PC-3 (cell line): Measurements from ENCODE around the gene ARHGAP15. TPM values are rescaled to one million over a fixed set of nuclear protein-coding genes. Genes with fewer than 3 reads are reported as not detected.

Experiments used
- ATAC-seq: fragments of 200-7000 bp; cut with Tn5 transposase; 2 replicates; pipeline ENCODE4 v1.9.1; 2020; ENCODE audit warnings: mild to moderate bottlenecking, moderate library complexity
- BruUV-seq: library from RNA; stranded (reverse); fragments of 400-500 nt; replicated peaks from 2 replicates; lab custom pipeline; 2021; lab: Mats Ljungman, UMichigan
- CTCF ChIA-PET: fragments of 300-600 bp; sonication (Branson Sonifier 250); formaldehyde crosslinking; loops from one replicate; lab custom pipeline; 2022; ENCODE audit warnings: antibody characterized with exemption; lab: Charles Lee
- POLR2A ChIA-PET: fragments of 300-600 bp; sonication (Branson Sonifier 250); formaldehyde crosslinking; loops from one replicate; lab custom pipeline; 2022; ENCODE audit warnings: antibody characterized with exemption; ENCODE audit not compliant: unreplicated experiment; lab: Charles Lee
- DNase-seq: peaks from one replicate; pipeline ENCODE4 v3.0.0-alpha.2; 2015
- H2AFZ ChIP-seq: fragments of 300-600 bp; sonication (generic); 2 replicates; pipeline ENCODE4 v1.6.0; 2016; ENCODE audit warnings: antibody characterized with exemption, low read length
- H3F3A ChIP-seq: fragments of 300-600 bp; sonication (generic); one replicate; pipeline ENCODE4 v1.6.0; 2017; ENCODE audit warnings: antibody characterized with exemption, low read length, control low read depth, mild to moderate bottlenecking; ENCODE audit not compliant: unreplicated experiment
- H3K27ac ChIP-seq: fragments of 300-600 bp; sonication (generic); 2 replicates; pipeline ENCODE4 v1.5.1; 2016; ENCODE audit warnings: mild to moderate bottlenecking, low read length
- H3K27me3 ChIP-seq: fragments of 300-600 bp; sonication (generic); 2 replicates; pipeline ENCODE4 v1.6.1; 2016; ENCODE audit warnings: low read length, mixed read lengths
- H3K36me3 ChIP-seq: fragments of 300-600 bp; sonication (generic); 2 replicates; pipeline ENCODE4 v1.6.1; 2016; ENCODE audit warnings: low read depth, mixed run types, low read length, mixed read lengths
- H3K4me1 ChIP-seq: fragments of 300-600 bp; sonication (generic); 2 replicates; pipeline ENCODE4 v1.5.1; 2016; ENCODE audit warnings: low read length; ENCODE audit not compliant: insufficient read depth
- H3K4me2 ChIP-seq: fragments of 300-600 bp; sonication (generic); 2 replicates; pipeline ENCODE4 v1.6.0; 2016; ENCODE audit warnings: low read length
- H3K4me3 ChIP-seq: fragments of 300-600 bp; sonication (generic); 2 replicates; pipeline ENCODE4 v1.5.1; 2016; ENCODE audit warnings: mild to moderate bottlenecking, low read length, mixed read lengths
- H3K79me2 ChIP-seq: fragments of 300-600 bp; sonication (generic); 2 replicates; pipeline ENCODE4 v1.6.1; 2017; ENCODE audit warnings: low read length, mixed read lengths
- H3K9ac ChIP-seq: fragments of 300-600 bp; sonication (generic); 2 replicates; pipeline ENCODE4 v1.6.0; 2016; ENCODE audit warnings: mild to moderate bottlenecking, low read length
- H3K9me2 ChIP-seq: fragments of 300-600 bp; sonication (generic); replicated peaks from 2 replicates; pipeline ENCODE4 v1.6.1; 2016; ENCODE audit warnings: mixed run types, low read length, mixed read lengths
- H3K9me3 ChIP-seq: fragments of 300-600 bp; sonication (generic); 2 replicates; pipeline ENCODE4 v1.6.1; 2016; ENCODE audit warnings: low read length, mixed read lengths
- H4K20me1 ChIP-seq: fragments of 300-600 bp; sonication (generic); 2 replicates; pipeline ENCODE4 v1.6.1; 2016; ENCODE audit warnings: low read length, mixed read lengths
- CTCF ChIP-seq: fragments of 300-600 bp; sonication (generic); conservative IDR thresholded peaks from 2 replicates; pipeline ENCODE4 v1.5.1; 2017; ENCODE audit warnings: antibody characterized with exemption, low read depth, mild to moderate bottlenecking, low read length
- EZH2 ChIP-seq: fragments of 300-600 bp; sonication (generic); IDR thresholded peaks from one replicate; pipeline ENCODE4 v1.6.1; 2017; ENCODE audit warnings: antibody characterized with exemption, mild to moderate bottlenecking, low read length; ENCODE audit not compliant: unreplicated experiment
- EZH2phosphoT487 ChIP-seq: fragments of 300-600 bp; sonication (generic); IDR thresholded peaks from 2 replicates; pipeline ENCODE4 v1.6.1; 2018; ENCODE audit warnings: mild to moderate bottlenecking, antibody characterized with exemption, low read length, borderline replicate concordance
- intact Hi-C: fragments of 100-400 bp; cut with micrococcal nuclease; formaldehyde crosslinking; loops from 2 replicates; pipeline ENCODE4 v1.9.0; 2023
- total RNA-seq: library from RNA; depleted of rRNA; stranded (reverse); fragments of >200 nt; gene quantifications from 2 replicates; pipeline ENCODE4 v1.2.3, GENCODE V29; 2014

ARHGAP15 gene
- total RNA-seq, 1 experiment from 2014 or later = not detected

- CTCF ChIA-PET = no interaction called here
- Histone ChIP-seq H3F3A (no peaks in the 10 kb centered on the region), H3K27me3 (no peaks in the 10 kb centered on the region), H3K9me3 (no peaks in the 10 kb centered on the region), H3K4me1 (peaks cover 13% of the 10 kb centered on the region), H3K4me2 (no peak overlapping the region), H3K9ac (no peak overlapping the region), H3K9me2 (no peaks in the 10 kb centered on the region), H3K4me3 (no peak overlapping the region), H2AFZ (no peak overlapping the region), H3K27ac (no peak overlapping the region), H3K36me3 (no peaks in the 10 kb centered on the region), H4K20me1 (no peaks in the 10 kb centered on the region), H3K79me2 (no peaks in the 10 kb centered on the region)
- POLR2A ChIA-PET = no interaction called here
- BruUV-seq = no TSS peak
- intact Hi-C loops = no loop called here
- TF ChIP-seq EZH2phosphoT487 (no peak), CTCF (no peak), EZH2 (no peak)
- no peak for DNase-seq
- ATAC-seq = no peak
These were observed 393.5 kb downstream of the ARHGAP15 start for GRCh38 chr2:143522699-143523098.

- Histone ChIP-seq H3K9me2 (no peaks in the 10 kb centered on the region), H3K4me2 (peak overlapping the region; percentile 1; the same call in 1 of the 2 replicates), H3K79me2 (no peaks in the 10 kb centered on the region), H3K9me3 (no peaks in the 10 kb centered on the region), H3F3A (no peaks in the 10 kb centered on the region), H3K27me3 (no peaks in the 10 kb centered on the region), H3K27ac (no peak overlapping the region), H3K4me1 (peaks cover 13% of the 10 kb centered on the region), H3K4me3 (no peak overlapping the region), H4K20me1 (no peaks in the 10 kb centered on the region), H2AFZ (no peak overlapping the region), H3K36me3 (no peaks in the 10 kb centered on the region), H3K9ac (no peak overlapping the region)
- ChIA-PET POLR2A (no interaction called here), CTCF (no interaction called here)
- ATAC-seq (peak; percentile 69), DNase-seq (no peak)
- no peak for TF ChIP-seq EZH2
- no peak for TF ChIP-seq EZH2phosphoT487
- no peak for TF ChIP-seq CTCF
- no TSS peak for BruUV-seq
- intact Hi-C loops = no loop called here
These were observed 394.9 kb downstream of the ARHGAP15 start for GRCh38 chr2:143524119-143524553.

GRCh38 chr2:143524559-143525401 is 395.6 kb downstream of the ARHGAP15 start:
- Histone ChIP-seq H3K4me3 (no peak overlapping the region), H3K79me2 (no peaks in the 10 kb centered on the region), H3K9ac (no peak overlapping the region), H3K27me3 (no peaks in the 10 kb centered on the region), H3K4me1 (peaks cover 13% of the 10 kb centered on the region), H3K4me2 (no peak overlapping the region), H3K9me2 (no peaks in the 10 kb centered on the region), H3K9me3 (no peaks in the 10 kb centered on the region), H4K20me1 (no peaks in the 10 kb centered on the region), H2AFZ (no peak overlapping the region), H3K27ac (no peak overlapping the region), H3F3A (no peaks in the 10 kb centered on the region), H3K36me3 (no peaks in the 10 kb centered on the region)
- TF ChIP-seq CTCF (no peak), EZH2phosphoT487 (no peak), EZH2 (no peak)
- intact Hi-C loops = no loop called here
- BruUV-seq = no TSS peak
- POLR2A ChIA-PET = no interaction called here
- ATAC-seq = no peak
- DNase-seq = no peak
- CTCF ChIA-PET = no interaction called here
